Measurements from ENCODE around the gene WDR33.
"Not testable (repeated sequence)": the region's sequence is repeated elsewhere in the genome, so short reads cannot be mapped to it uniquely, and the experiment has no call there.

Gene WDR33

GRCh38 chr2:127814677-127815076, 3.7 kb upstream of the WDR33 start:
- Histone ChIP-seq H3K4me1 (no peaks in the 10 kb centered on the region), H3K27me3 (no peaks in the 10 kb centered on the region), H3K4me3 (ENCODE audit: low read depth, low read length) (no peak overlapping the region), H3K36me3 (no peaks in the 10 kb centered on the region), H3K9me3 (no peaks in the 10 kb centered on the region)
- DNase-seq = no peak
- TF ChIP-seq CTCF (IDR thresholded peaks at IDR 0.05; ENCODE audit: low read depth, low read length) = no peak

- not testable (repeated sequence) for H3K4me3 ChIP-seq (ENCODE audit: low read depth, low read length); DNase-seq; H3K9me3 ChIP-seq; H3K27me3 ChIP-seq; H3K36me3 ChIP-seq; H3K4me1 ChIP-seq
Measured at GRCh38 chr2:127812441-127812840, 1.5 kb upstream of the WDR33 start.

GRCh38 chr2:127811397-127812321, 688 bp upstream of the WDR33 start:
- no peak for TF ChIP-seq CTCF (IDR thresholded peaks at IDR 0.05; ENCODE audit: low read depth, low read length)
- DNase-seq = no peak
- no peaks in the 10 kb centered on the region for H3K36me3 ChIP-seq
- H3K4me1 ChIP-seq = no peaks in the 10 kb centered on the region
- H3K9me3 ChIP-seq = no peaks in the 10 kb centered on the region
- H3K27me3 ChIP-seq = no peaks in the 10 kb centered on the region
- H3K4me3 ChIP-seq (ENCODE audit: low read depth, low read length) = peak overlapping the region; percentile 86

- Histone ChIP-seq H3K36me3 (no peaks in the 10 kb centered on the region), H3K9me3 (no peaks in the 10 kb centered on the region), H3K4me1 (no peaks in the 10 kb centered on the region), H3K4me3 (ENCODE audit: low read depth, low read length) (peak overlapping the region; percentile 86), H3K27me3 (no peaks in the 10 kb centered on the region)
- TF ChIP-seq CTCF (IDR thresholded peaks at IDR 0.05; ENCODE audit: low read depth, low read length) = no peak
- peak; percentile 11 for DNase-seq
Measured at GRCh38 chr2:127810156-127810618, 784 bp downstream of the WDR33 start.

- no peak for TF ChIP-seq CTCF (IDR thresholded peaks at IDR 0.05; ENCODE audit: low read depth, low read length)
- Histone ChIP-seq H3K27me3 (no peaks in the 10 kb centered on the region), H3K36me3 (no peaks in the 10 kb centered on the region), H3K4me1 (no peaks in the 10 kb centered on the region), H3K4me3 (ENCODE audit: low read depth, low read length) (no peak overlapping the region), H3K9me3 (no peaks in the 10 kb centered on the region)
- no peak for DNase-seq
Measured at GRCh38 chr2:127807678-127808353, 3.2 kb downstream of the WDR33 start.

- not testable (repeated sequence) for H3K4me1 ChIP-seq; H3K4me3 ChIP-seq (ENCODE audit: low read depth, low read length); DNase-seq; H3K36me3 ChIP-seq; H3K9me3 ChIP-seq; H3K27me3 ChIP-seq
Measured at GRCh38 chr2:127806860-127807259, 4.1 kb downstream of the WDR33 start.

- no peak overlapping the region for H3K4me3 ChIP-seq (ENCODE audit: low read depth, low read length)
- no peaks in the 10 kb centered on the region for H3K36me3 ChIP-seq
- H3K4me1 ChIP-seq = no peaks in the 10 kb centered on the region
- DNase-seq = no peak
- TF ChIP-seq CTCF (IDR thresholded peaks at IDR 0.05; ENCODE audit: low read depth, low read length) = no peak
- no peaks in the 10 kb centered on the region for H3K27me3 ChIP-seq
- no peaks in the 10 kb centered on the region for H3K9me3 ChIP-seq
Measured at GRCh38 chr2:127805491-127805890, 5.5 kb downstream of the WDR33 start.
